IMR-90 (cell line): ENCODE measurements around the gene DPP6. TPM values are rescaled to one million over a fixed set of nuclear protein-coding genes. Genes with fewer than 3 reads are reported as not detected.

Experiments used
- ATAC-seq: fragments of 200-7000 bp; cut with Tn5 transposase; 2 replicates; pipeline ENCODE4 v1.9.1; 2020; ENCODE audit warnings: low read depth, mild to moderate bottlenecking, moderate library complexity
- BruUV-seq: library from RNA; stranded (reverse); fragments of 400-500 nt; replicated peaks from 2 replicates; lab custom pipeline; 2021; lab: Mats Ljungman, UMichigan
- CTCF ChIA-PET: fragments of 300-600 bp; formaldehyde crosslinking; extraction: SDS; loops from one replicate; lab custom pipeline; 2021; ENCODE audit warnings: antibody characterized with exemption; lab: Yijun Ruan, JAX
- POLR2A ChIA-PET: fragments of 300-600 bp; sonication (Branson Sonifier 250); formaldehyde crosslinking; loops from one replicate; lab custom pipeline; 2022; ENCODE audit warnings: antibody characterized with exemption; ENCODE audit not compliant: unreplicated experiment; lab: Charles Lee
- DNase-seq: peaks from one replicate; pipeline ENCODE4 v3.0.0; 2013
- H2AFZ ChIP-seq: replicated peaks from 2 replicates; pipeline ENCODE3; 2013; ENCODE audit warnings: low read length, mild to moderate bottlenecking; ENCODE audit not compliant: poor library complexity
- H2AK5ac ChIP-seq: 2 replicates; pipeline ENCODE4 v1.6.1; 2013; ENCODE audit warnings: low read depth, low read length, inconsistent platforms
- H2AK9ac ChIP-seq: replicated peaks from 2 replicates; pipeline ENCODE3; 2013; ENCODE audit warnings: mild to moderate bottlenecking, low read depth, low read length, moderate library complexity; ENCODE audit not compliant: poor library complexity
- H2BK120ac ChIP-seq: 2 replicates; pipeline ENCODE4 v1.6.1; 2013; ENCODE audit warnings: low read depth, low read length, inconsistent platforms
- H2BK15ac ChIP-seq: 3 replicates; pipeline ENCODE4 v1.6.1; 2013; ENCODE audit warnings: low read depth, low read length, inconsistent platforms
- H2BK20ac ChIP-seq: 2 replicates; pipeline ENCODE4 v1.6.1; 2013; ENCODE audit warnings: low read depth, mild to moderate bottlenecking, inconsistent platforms, low read length, moderate library complexity
- H2BK5ac ChIP-seq: 2 replicates; pipeline ENCODE4 v1.6.1; 2013; ENCODE audit warnings: mild to moderate bottlenecking, low read depth, low read length, inconsistent platforms; ENCODE audit not compliant: poor library complexity, severe bottlenecking
- H3K14ac ChIP-seq: replicated peaks from 2 replicates; pipeline ENCODE4 v1.6.1; 2013; ENCODE audit warnings: low read depth, low read length, inconsistent platforms
- H3K18ac ChIP-seq: 2 replicates; pipeline ENCODE4 v1.6.1; 2013; ENCODE audit warnings: low read depth, low read length, control low read depth
- H3K23ac ChIP-seq: 2 replicates; pipeline ENCODE4 v1.6.1; 2013; ENCODE audit warnings: low read depth, low read length, inconsistent platforms
- H3K27ac ChIP-seq: 2 replicates; pipeline ENCODE4 v1.5.1; 2013; ENCODE audit warnings: mild to moderate bottlenecking, control low read depth, low read length; ENCODE audit not compliant: insufficient read depth
- H3K27me3 ChIP-seq: 2 replicates; pipeline ENCODE4 v1.6.1; 2013; ENCODE audit warnings: low read length; ENCODE audit not compliant: control insufficient read depth, insufficient read depth
- H3K36me3 ChIP-seq: 2 replicates; pipeline ENCODE4 v1.6.1; 2013; ENCODE audit warnings: low read length, mixed read lengths; ENCODE audit not compliant: control insufficient read depth, insufficient read depth
- H3K4ac ChIP-seq: 2 replicates; pipeline ENCODE4 v1.6.1; 2013; ENCODE audit warnings: low read depth, low read length, inconsistent platforms
- H3K4me1 ChIP-seq: 2 replicates; pipeline ENCODE4 v1.6.1; 2013; ENCODE audit warnings: low read length, mixed read lengths; ENCODE audit not compliant: control insufficient read depth, insufficient read depth
- H3K4me2 ChIP-seq: 2 replicates; pipeline ENCODE4 v1.6.1; 2013; ENCODE audit warnings: low read depth, mild to moderate bottlenecking, control low read depth, low read length, moderate library complexity
- H3K4me3 ChIP-seq: 2 replicates; pipeline ENCODE4 v1.5.1; 2013; ENCODE audit warnings: low read depth, mild to moderate bottlenecking, control low read depth, low read length, moderate library complexity; ENCODE audit not compliant: insufficient read depth
- H3K56ac ChIP-seq: 2 replicates; pipeline ENCODE4 v1.6.1; 2013; ENCODE audit warnings: low read length, inconsistent platforms; ENCODE audit not compliant: insufficient read depth; ENCODE audit errors: extremely low read depth
- H3K79me1 ChIP-seq, 2 experiments: 2 replicates each; pipeline ENCODE4 v1.6.1; 2013; ENCODE audit warnings: low read length in 2 of 2, inconsistent platforms in 1 of 2, low read depth in 1 of 2
- H3K9ac ChIP-seq: 2 replicates; pipeline ENCODE4 v1.6.1; 2013; ENCODE audit warnings: low read depth, low read length, control low read depth
- H3K9me1 ChIP-seq: 2 replicates; pipeline ENCODE4 v1.6.1; 2013; ENCODE audit warnings: low read length, inconsistent platforms; ENCODE audit not compliant: insufficient read depth
- H3K9me3 ChIP-seq: 2 replicates; pipeline ENCODE4 v1.6.1; 2013; ENCODE audit warnings: low read length; ENCODE audit not compliant: control insufficient read depth, insufficient read depth
- H4K20me1 ChIP-seq: 2 replicates; pipeline ENCODE4 v1.6.1; 2013; ENCODE audit warnings: low read length, inconsistent platforms; ENCODE audit not compliant: insufficient read depth
- H4K5ac ChIP-seq: 2 replicates; pipeline ENCODE4 v1.6.1; 2013; ENCODE audit warnings: mild to moderate bottlenecking, low read depth, low read length, control low read depth
- H4K8ac ChIP-seq, 2 experiments: 2 replicates each; pipeline ENCODE4 v1.6.1; 2013; ENCODE audit warnings: low read depth in 2 of 2, low read length in 2 of 2, control low read depth in 1 of 2, inconsistent platforms in 1 of 2
- H4K91ac ChIP-seq: 2 replicates; pipeline ENCODE4 v1.6.1; 2013; ENCODE audit warnings: low read depth, low read length, inconsistent platforms; ENCODE audit not compliant: insufficient read depth
- BHLHE40 ChIP-seq: fragments of 150-350 bp; IDR thresholded peaks from 2 replicates; pipeline ENCODE4 v1.6.1; 2016; ENCODE audit warnings: mild to moderate bottlenecking, low read depth, low read length
- CEBPB ChIP-seq: IDR thresholded peaks from 2 replicates; pipeline ENCODE4 v1.6.1; 2012; ENCODE audit warnings: low read depth, low read length, improper control_type of control experiment
- FOS ChIP-seq: fragments of 150-350 bp; IDR thresholded peaks from 2 replicates; pipeline ENCODE4 v1.6.1; 2016; ENCODE audit warnings: low read depth, low read length
- MAFK ChIP-seq: IDR thresholded peaks from 2 replicates; pipeline ENCODE4 v1.6.1; 2012; ENCODE audit warnings: low read depth, low read length, improper control_type of control experiment
- MAZ ChIP-seq: IDR thresholded peaks from 2 replicates; pipeline ENCODE4 v1.6.1; 2012; ENCODE audit warnings: low read depth, mild to moderate bottlenecking, low read length, improper control_type of control experiment, moderate library complexity, borderline replicate concordance
- MXI1 ChIP-seq: IDR thresholded peaks from 2 replicates; pipeline ENCODE4 v1.6.1; 2012; ENCODE audit warnings: low read depth, mild to moderate bottlenecking, low read length, moderate library complexity, borderline replicate concordance
- NFE2L2 ChIP-seq: fragments of 150-350 bp; IDR thresholded peaks from 2 replicates; pipeline ENCODE4 v1.6.1; 2016; ENCODE audit warnings: low read depth, mild to moderate bottlenecking, low read length
- POLR2A ChIP-seq: IDR thresholded peaks from 2 replicates; pipeline ENCODE4 v1.6.1; 2012; ENCODE audit warnings: mild to moderate bottlenecking, low read depth, low read length
- RAD21 ChIP-seq: IDR thresholded peaks from 2 replicates; pipeline ENCODE4 v1.6.1; 2012; ENCODE audit warnings: low read length, improper control_type of control experiment
- RCOR1 ChIP-seq: IDR thresholded peaks from 2 replicates; pipeline ENCODE4 v1.6.1; 2012; ENCODE audit warnings: mild to moderate bottlenecking, low read length, improper control_type of control experiment; ENCODE audit not compliant: insufficient replicate concordance
- SMC3 ChIP-seq: fragments of 150-350 bp; IDR thresholded peaks from 2 replicates; pipeline ENCODE4 v1.6.1; 2016; ENCODE audit warnings: low read depth, mild to moderate bottlenecking, antibody characterized with exemption, low read length, moderate library complexity
- WGBS, 2 experiments: methylation state at CpG; one replicate each; pipeline versions ENCODE4 v1.1.5 to v1.1.7; 2013; ENCODE audit warnings: missing lambda C conversion rate in 2 of 2; ENCODE audit not compliant: insufficient read length in 1 of 2; ENCODE audit errors: extremely low coverage in 2 of 2; 5-methylcytosine and 5-hydroxymethylcytosine counted together
- dilution Hi-C: fragments of 300-500 bp; cut with HindIII; formaldehyde crosslinking; loops from one replicate; pipeline ENCODE4 v1.14.3; 2018; ENCODE audit warnings: low sequenced_read_pairs; ENCODE audit not compliant: unreplicated experiment
- in situ Hi-C: fragments of 300-500 bp; cut with MboI; formaldehyde crosslinking; loops from 3 replicates; pipeline ENCODE4 v1.14.3; 2019; ENCODE audit warnings: low sequenced_read_pairs, inconsistent platforms, mixed read lengths
- intact Hi-C: fragments of 100-400 bp; cut with micrococcal nuclease; formaldehyde crosslinking; loops from 2 replicates; pipeline ENCODE4 v1.10.0; 2022
- polyA plus RNA-seq, 3 experiments: library from polyadenylated mRNA; depleted of rRNA; stranded (reverse); fragments of >200 nt; gene quantifications; 2 replicates each; pipeline ENCODE4 v1.2.3, GENCODE V29; 2012; ENCODE audit warnings: low replicate concordance in 1 of 3
- total RNA-seq: library from RNA; depleted of rRNA; stranded (reverse); fragments of >200 nt; gene quantifications from 2 replicates; pipeline ENCODE4 v1.2.3, GENCODE V29; 2012
- TF ChIP-seq, protein P1 (sequence below): conservative IDR thresholded peaks from 2 replicates; pipeline ENCODE4 v1.5.1; 2012; ENCODE audit warnings: mild to moderate bottlenecking, low read depth, low read length, improper control_type of control experiment
- TF ChIP-seq, protein P2 (sequence below): fragments of 150-350 bp; IDR thresholded peaks from 2 replicates; pipeline ENCODE4 v1.6.1; 2017; ENCODE audit warnings: mild to moderate bottlenecking, antibody characterized with exemption, low read length, low read depth
- TF ChIP-seq, protein P3 (sequence below): fragments of 150-350 bp; IDR thresholded peaks from 2 replicates; pipeline ENCODE4 v1.6.1; 2016; ENCODE audit warnings: low read depth, mild to moderate bottlenecking, low read length, moderate library complexity, borderline replicate concordance

DPP6 gene
- total and polyA plus RNA-seq, 2 of the 4 experiments (the other 2 are of a cell fraction), result not detected

DNA sequence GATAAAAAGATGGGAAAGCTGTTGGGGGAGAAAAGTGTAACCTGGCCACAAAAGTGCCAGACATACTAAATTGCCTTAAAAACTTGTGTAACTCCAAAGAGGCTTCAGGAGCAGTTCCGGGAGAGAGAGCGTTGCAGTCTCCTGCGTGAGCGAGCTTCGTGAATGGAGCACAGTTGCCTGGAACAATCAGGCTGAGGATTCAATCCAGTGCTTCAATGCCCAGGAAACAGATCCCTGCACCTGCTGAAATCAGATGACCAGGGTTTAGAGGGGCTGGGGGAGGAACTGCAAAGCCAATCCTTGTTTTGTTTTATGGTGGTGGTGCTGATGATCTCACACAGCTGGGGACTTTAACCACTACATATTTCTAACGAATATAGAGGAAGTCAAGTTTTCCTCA is 398.3 kb downstream of the DPP6 start:
- H4K20me1 ChIP-seq, result no peaks in the 10 kb centered on the region
- no peak overlapping the region for H3K18ac ChIP-seq
- peaks cover 24% of the 10 kb centered on the region for H3K9me3 ChIP-seq
- H3K23ac ChIP-seq, result no peak overlapping the region
- no peaks in the 10 kb centered on the region for H3K79me1 ChIP-seq
- no peaks in the 10 kb centered on the region for H3K9me1 ChIP-seq
- no peaks in the 10 kb centered on the region for H3K36me3 ChIP-seq
- H2AK5ac ChIP-seq, result no peak overlapping the region
- DNase-seq (no peak), ATAC-seq (no peak)
- H4K91ac ChIP-seq, result no peak overlapping the region
- H2BK20ac ChIP-seq, result no peak overlapping the region
- H2BK15ac ChIP-seq, result no peak overlapping the region
- no peak overlapping the region for H3K27ac ChIP-seq
- H2AFZ ChIP-seq, result no peak overlapping the region
- dilution Hi-C loops (no loop called here), intact Hi-C loops (no loop called here), in situ Hi-C loops (no loop called here)
- H3K4me2 ChIP-seq, result no peak overlapping the region
- H4K8ac ChIP-seq, result no peak overlapping the region
- no peak overlapping the region for H3K14ac ChIP-seq
- BruUV-seq, result no TSS peak
- no peaks in the 10 kb centered on the region for H3K4me1 ChIP-seq
- no peak overlapping the region for H3K9ac ChIP-seq
- TF ChIP-seq MXI1 (no peak), NFE2L2 (no peak), CEBPB (no peak), FOS (no peak), BHLHE40 (no peak), SMC3 (no peak), MAFK (no peak), RAD21 (no peak), MAZ (no peak), RCOR1 (no peak), POLR2A (no peak)
- TF ChIP-seq, protein P1, sequence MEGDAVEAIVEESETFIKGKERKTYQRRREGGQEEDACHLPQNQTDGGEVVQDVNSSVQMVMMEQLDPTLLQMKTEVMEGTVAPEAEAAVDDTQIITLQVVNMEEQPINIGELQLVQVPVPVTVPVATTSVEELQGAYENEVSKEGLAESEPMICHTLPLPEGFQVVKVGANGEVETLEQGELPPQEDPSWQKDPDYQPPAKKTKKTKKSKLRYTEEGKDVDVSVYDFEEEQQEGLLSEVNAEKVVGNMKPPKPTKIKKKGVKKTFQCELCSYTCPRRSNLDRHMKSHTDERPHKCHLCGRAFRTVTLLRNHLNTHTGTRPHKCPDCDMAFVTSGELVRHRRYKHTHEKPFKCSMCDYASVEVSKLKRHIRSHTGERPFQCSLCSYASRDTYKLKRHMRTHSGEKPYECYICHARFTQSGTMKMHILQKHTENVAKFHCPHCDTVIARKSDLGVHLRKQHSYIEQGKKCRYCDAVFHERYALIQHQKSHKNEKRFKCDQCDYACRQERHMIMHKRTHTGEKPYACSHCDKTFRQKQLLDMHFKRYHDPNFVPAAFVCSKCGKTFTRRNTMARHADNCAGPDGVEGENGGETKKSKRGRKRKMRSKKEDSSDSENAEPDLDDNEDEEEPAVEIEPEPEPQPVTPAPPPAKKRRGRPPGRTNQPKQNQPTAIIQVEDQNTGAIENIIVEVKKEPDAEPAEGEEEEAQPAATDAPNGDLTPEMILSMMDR, result no peak
- TF ChIP-seq, protein P2, sequence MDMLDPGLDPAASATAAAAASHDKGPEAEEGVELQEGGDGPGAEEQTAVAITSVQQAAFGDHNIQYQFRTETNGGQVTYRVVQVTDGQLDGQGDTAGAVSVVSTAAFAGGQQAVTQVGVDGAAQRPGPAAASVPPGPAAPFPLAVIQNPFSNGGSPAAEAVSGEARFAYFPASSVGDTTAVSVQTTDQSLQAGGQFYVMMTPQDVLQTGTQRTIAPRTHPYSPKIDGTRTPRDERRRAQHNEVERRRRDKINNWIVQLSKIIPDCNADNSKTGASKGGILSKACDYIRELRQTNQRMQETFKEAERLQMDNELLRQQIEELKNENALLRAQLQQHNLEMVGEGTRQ, result no peak
- TF ChIP-seq, protein P3, sequence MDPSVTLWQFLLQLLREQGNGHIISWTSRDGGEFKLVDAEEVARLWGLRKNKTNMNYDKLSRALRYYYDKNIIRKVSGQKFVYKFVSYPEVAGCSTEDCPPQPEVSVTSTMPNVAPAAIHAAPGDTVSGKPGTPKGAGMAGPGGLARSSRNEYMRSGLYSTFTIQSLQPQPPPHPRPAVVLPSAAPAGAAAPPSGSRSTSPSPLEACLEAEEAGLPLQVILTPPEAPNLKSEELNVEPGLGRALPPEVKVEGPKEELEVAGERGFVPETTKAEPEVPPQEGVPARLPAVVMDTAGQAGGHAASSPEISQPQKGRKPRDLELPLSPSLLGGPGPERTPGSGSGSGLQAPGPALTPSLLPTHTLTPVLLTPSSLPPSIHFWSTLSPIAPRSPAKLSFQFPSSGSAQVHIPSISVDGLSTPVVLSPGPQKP, result no peak
- no peak overlapping the region for H2BK5ac ChIP-seq
- no peak overlapping the region for H2BK120ac ChIP-seq
- WGBS, 2 experiments, result 49% methylated on average over 5 of the region's 6 CpGs; no CpG with 5 or more reads in 1 of the 2 experiments
- H4K5ac ChIP-seq, result no peak overlapping the region
- no peak overlapping the region for H3K56ac ChIP-seq
- no peak overlapping the region for H2AK9ac ChIP-seq
- H3K4ac ChIP-seq, result no peak overlapping the region
- ChIA-PET POLR2A (no interaction called here), CTCF (no interaction called here)
- H3K27me3 ChIP-seq, result no peaks in the 10 kb centered on the region
- no peak overlapping the region for H3K4me3 ChIP-seq
